Measurements from ENCODE around the gene GP5. TPM values are rescaled to one million over a fixed set of nuclear protein-coding genes. Genes with fewer than 3 reads are reported as not detected.

Gene GP5, protein sequence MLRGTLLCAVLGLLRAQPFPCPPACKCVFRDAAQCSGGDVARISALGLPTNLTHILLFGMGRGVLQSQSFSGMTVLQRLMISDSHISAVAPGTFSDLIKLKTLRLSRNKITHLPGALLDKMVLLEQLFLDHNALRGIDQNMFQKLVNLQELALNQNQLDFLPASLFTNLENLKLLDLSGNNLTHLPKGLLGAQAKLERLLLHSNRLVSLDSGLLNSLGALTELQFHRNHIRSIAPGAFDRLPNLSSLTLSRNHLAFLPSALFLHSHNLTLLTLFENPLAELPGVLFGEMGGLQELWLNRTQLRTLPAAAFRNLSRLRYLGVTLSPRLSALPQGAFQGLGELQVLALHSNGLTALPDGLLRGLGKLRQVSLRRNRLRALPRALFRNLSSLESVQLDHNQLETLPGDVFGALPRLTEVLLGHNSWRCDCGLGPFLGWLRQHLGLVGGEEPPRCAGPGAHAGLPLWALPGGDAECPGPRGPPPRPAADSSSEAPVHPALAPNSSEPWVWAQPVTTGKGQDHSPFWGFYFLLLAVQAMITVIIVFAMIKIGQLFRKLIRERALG
- under 1 TPM in 1 of 2 donors, not detected in 1; 0.11 TPM for total RNA-seq

DNA sequence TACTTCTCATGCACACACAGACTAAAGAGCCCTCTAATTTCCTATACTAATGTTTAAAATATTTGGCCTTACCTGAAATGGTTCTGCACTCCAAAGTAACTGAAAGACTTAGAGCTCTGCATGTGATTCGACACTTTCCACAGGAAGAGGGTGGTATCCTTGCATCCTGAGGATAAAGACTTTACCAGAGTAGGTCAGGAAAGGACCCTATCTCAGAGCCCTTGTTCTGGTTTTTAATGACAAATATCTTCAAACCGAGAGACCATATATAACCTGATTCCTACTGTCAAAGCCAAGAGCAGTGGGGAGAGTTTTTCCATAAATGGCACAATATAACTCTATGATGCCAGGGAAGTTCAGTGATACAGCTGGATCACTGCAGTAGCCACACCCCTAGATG is at the start of gene GP5:
Gene GP5 (minus strand): TSS at position 101 of the 400 bp plus-strand sequence. CDS start 984 bp downstream, outside the sequence.
- peaks cover 7% of the 10 kb centered on the region for H3K27me3 ChIP-seq
- H3K27ac ChIP-seq: no peak within 1 kb of the TSS
- H3K36me3 ChIP-seq: no peaks in the 10 kb centered on the region
- no peak within 1 kb of the TSS for H3K9ac ChIP-seq (ENCODE audit: low read depth in 2 of 2, low read length in 2 of 2)
- DNase-seq: no peak
- TF ChIP-seq, protein P1, sequence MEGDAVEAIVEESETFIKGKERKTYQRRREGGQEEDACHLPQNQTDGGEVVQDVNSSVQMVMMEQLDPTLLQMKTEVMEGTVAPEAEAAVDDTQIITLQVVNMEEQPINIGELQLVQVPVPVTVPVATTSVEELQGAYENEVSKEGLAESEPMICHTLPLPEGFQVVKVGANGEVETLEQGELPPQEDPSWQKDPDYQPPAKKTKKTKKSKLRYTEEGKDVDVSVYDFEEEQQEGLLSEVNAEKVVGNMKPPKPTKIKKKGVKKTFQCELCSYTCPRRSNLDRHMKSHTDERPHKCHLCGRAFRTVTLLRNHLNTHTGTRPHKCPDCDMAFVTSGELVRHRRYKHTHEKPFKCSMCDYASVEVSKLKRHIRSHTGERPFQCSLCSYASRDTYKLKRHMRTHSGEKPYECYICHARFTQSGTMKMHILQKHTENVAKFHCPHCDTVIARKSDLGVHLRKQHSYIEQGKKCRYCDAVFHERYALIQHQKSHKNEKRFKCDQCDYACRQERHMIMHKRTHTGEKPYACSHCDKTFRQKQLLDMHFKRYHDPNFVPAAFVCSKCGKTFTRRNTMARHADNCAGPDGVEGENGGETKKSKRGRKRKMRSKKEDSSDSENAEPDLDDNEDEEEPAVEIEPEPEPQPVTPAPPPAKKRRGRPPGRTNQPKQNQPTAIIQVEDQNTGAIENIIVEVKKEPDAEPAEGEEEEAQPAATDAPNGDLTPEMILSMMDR (IDR thresholded peaks at IDR 0.05): no peak
- intact Hi-C loops (cut with DNase I): no loop called here
- no peaks in the 10 kb centered on the region for H3K9me3 ChIP-seq
- H3K4me3 ChIP-seq: no peak within 1 kb of the TSS
- H3K4me1 ChIP-seq: no peaks in the 10 kb centered on the region

DNA sequence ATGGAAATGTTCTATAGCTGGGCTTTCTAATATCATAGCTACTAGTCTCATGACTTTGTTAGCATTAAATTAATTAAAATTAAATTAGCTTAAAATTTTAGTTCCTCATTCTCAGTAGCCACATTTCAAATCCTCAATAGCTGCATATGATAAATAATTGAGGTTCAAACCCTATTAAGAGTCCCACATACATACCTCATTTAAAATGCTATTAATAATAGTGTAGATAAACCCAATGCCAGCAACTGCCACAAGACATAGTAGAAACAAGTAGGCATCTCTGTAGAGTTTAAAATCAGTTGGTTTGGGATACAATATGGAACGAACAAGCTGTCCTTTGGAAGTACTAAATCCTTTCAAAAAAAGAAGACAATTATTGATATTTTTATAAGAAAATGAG is 48.6 kb upstream of the GP5 start:
- Histone ChIP-seq H3K27me3 (no peaks in the 10 kb centered on the region), H3K4me3 (no peak overlapping the region), H3K9me3 (no peaks in the 10 kb centered on the region), H3K27ac (no peak overlapping the region), H3K4me1 (no peaks in the 10 kb centered on the region), H3K36me3 (peaks cover 3% of the 10 kb centered on the region), H3K9ac (ENCODE audit: low read depth in 2 of 2, low read length in 2 of 2) (no peak overlapping the region)
- DNase-seq: no peak
- intact Hi-C loops (cut with DNase I): no loop called here
- TF ChIP-seq, protein P1 (IDR thresholded peaks at IDR 0.05): no peak

DNA sequence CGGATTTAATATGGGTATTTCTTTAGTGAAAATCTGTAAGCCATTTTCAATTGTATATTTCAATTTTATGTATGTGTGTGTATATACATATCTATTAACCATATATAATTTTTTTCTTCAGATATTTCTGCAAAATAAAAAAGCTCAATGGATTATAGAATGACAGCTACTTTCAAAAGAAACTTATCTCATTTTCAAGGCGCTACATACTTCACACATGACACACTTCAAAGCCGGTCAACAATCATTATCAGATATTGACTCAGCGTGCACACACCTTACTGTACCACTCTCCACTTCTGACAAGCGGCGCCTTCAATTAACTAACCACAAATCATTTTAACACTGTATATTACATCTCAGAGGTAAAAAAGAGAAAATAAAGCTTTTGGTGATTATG is 48.1 kb upstream of the GP5 start:
- Histone ChIP-seq H3K4me1 (no peaks in the 10 kb centered on the region), H3K27ac (no peak overlapping the region), H3K27me3 (no peaks in the 10 kb centered on the region), H3K9me3 (no peaks in the 10 kb centered on the region), H3K36me3 (peaks cover 3% of the 10 kb centered on the region), H3K9ac (ENCODE audit: low read depth in 2 of 2, low read length in 2 of 2) (no peak overlapping the region), H3K4me3 (no peak overlapping the region)
- no peak for DNase-seq
- intact Hi-C loops (cut with DNase I): no loop called here
- TF ChIP-seq, protein P1 (IDR thresholded peaks at IDR 0.05): no peak

DNA sequence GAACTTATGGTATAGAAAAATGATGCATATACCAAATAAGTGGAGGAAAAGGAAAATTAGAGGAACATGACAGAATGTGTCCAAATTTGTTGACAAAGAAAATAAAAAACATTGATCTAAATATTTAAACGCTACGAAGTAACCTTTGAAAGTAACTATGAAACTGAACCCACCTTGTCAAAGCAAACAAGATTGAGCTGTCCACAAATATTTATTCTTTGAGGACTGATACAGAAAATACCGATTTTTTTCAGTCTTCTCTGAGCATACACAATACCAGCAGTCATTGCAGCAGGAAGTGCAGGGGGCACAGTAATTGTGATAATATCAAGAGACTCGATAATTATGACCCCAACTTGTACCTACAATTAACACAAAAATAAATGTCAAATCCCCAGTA is 47.7 kb upstream of the GP5 start:
- H3K4me1 ChIP-seq: no peaks in the 10 kb centered on the region
- no peak overlapping the region for H3K27ac ChIP-seq
- no peaks in the 10 kb centered on the region for H3K9me3 ChIP-seq
- intact Hi-C loops (cut with DNase I): no loop called here
- no peak overlapping the region for H3K4me3 ChIP-seq
- DNase-seq: no peak
- H3K9ac ChIP-seq (ENCODE audit: low read depth in 2 of 2, low read length in 2 of 2): no peak overlapping the region
- no peaks in the 10 kb centered on the region for H3K27me3 ChIP-seq
- peaks cover 3% of the 10 kb centered on the region for H3K36me3 ChIP-seq
- TF ChIP-seq, protein P1 (IDR thresholded peaks at IDR 0.05): no peak

DNA sequence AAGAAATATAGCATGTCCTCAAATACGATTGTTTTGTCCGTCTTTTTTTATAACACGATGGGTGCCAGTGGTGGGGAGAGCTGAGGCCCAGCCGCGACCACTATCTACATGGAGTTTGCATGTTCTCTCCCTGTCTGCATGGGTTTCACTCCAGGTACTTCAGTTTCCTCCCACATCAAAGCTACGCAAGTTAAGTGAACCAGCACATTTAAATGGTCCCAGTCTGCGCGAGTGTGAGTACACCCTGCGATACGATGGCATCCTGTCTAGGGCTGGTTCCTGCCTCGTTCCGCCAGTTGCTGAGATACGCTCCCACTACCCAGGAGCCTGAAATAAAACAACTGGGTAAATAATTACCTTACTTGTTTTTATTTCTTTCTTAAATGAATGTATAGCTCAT is 47.1 kb upstream of the GP5 start:
- Histone ChIP-seq H3K27me3 (no peaks in the 10 kb centered on the region), H3K9me3 (no peaks in the 10 kb centered on the region), H3K27ac (no peak overlapping the region), H3K4me1 (no peaks in the 10 kb centered on the region), H3K9ac (ENCODE audit: low read depth in 2 of 2, low read length in 2 of 2) (no peak overlapping the region), H3K4me3 (no peak overlapping the region), H3K36me3 (peaks cover 3% of the 10 kb centered on the region)
- TF ChIP-seq, protein P1 (IDR thresholded peaks at IDR 0.05): no peak
- no peak for DNase-seq
- intact Hi-C loops (cut with DNase I): no loop called here

All from colonic mucosa (tissue), 4 donors.